ENCODE results near the gene TMPRSS12. TPM values are rescaled to one million over a fixed set of nuclear protein-coding genes. Genes with fewer than 3 reads are reported as not detected.

Gene TMPRSS12
- total RNA-seq, 1 experiment from 2014 or later, result not detected

DNA sequence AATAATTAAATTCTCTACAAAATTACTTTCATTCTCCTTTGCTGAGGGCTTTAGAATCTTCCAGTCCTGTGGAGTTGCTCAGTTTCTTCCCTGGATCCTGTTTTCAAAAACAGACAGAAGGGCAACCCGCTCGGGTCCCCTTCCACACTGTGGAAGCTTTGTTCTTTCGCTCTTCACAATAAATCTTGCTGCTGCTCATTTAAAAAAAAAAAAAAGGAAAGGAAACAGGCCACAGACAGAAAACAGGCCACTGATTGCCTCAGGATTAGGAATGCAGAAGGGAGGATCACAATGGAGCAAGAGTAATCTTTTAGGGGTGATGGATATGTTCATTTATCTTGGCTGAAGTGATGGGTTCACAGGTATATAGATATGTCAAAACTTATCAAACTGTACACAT is 80.1 kb downstream of the TMPRSS12 start:
- peaks cover 48% of the 10 kb centered on the region for H3K4me1 ChIP-seq (ENCODE audit: insufficient read depth, low read length, poor library complexity, severe bottlenecking)
- TF ChIP-seq, protein P1, sequence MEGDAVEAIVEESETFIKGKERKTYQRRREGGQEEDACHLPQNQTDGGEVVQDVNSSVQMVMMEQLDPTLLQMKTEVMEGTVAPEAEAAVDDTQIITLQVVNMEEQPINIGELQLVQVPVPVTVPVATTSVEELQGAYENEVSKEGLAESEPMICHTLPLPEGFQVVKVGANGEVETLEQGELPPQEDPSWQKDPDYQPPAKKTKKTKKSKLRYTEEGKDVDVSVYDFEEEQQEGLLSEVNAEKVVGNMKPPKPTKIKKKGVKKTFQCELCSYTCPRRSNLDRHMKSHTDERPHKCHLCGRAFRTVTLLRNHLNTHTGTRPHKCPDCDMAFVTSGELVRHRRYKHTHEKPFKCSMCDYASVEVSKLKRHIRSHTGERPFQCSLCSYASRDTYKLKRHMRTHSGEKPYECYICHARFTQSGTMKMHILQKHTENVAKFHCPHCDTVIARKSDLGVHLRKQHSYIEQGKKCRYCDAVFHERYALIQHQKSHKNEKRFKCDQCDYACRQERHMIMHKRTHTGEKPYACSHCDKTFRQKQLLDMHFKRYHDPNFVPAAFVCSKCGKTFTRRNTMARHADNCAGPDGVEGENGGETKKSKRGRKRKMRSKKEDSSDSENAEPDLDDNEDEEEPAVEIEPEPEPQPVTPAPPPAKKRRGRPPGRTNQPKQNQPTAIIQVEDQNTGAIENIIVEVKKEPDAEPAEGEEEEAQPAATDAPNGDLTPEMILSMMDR (conservative IDR thresholded peaks at IDR 0.05; ENCODE audit: low read depth, low read length), result no peak
- no peak for TF ChIP-seq EZH2 (IDR thresholded peaks at IDR 0.05; ENCODE audit: borderline replicate concordance, low read depth, low read length, poor library complexity, severe bottlenecking)
- no peaks in the 10 kb centered on the region for H3K27me3 ChIP-seq (replicated peaks; ENCODE audit: insufficient read depth, low read depth, low read length, poor library complexity)
- H3K36me3 ChIP-seq (ENCODE audit: insufficient read depth, low read length, poor library complexity, severe bottlenecking), result no peaks in the 10 kb centered on the region
- ChIA-PET POLR2A (ENCODE audit: low non-redundant PET) (no interaction called here), CTCF (no interaction called here)
- H3K9me3 ChIP-seq (ENCODE audit: low read depth, low read length, poor library complexity, severe bottlenecking), result no peaks in the 10 kb centered on the region
- H3K27ac ChIP-seq (ENCODE audit: low read depth, low read length, poor library complexity, severe bottlenecking), result no peak overlapping the region
- DNase-seq (ENCODE audit: low spot score), result no peak
- intact Hi-C loops (cut with micrococcal nuclease; ENCODE audit: unreplicated experiment), result no loop called here
- no peak overlapping the region for H3K4me3 ChIP-seq (ENCODE audit: low read depth, low read length, poor library complexity, severe bottlenecking)
- no TSS peak for BruUV-seq (replicated peaks)

- no TSS peak for BruUV-seq (replicated peaks)
- CTCF ChIA-PET, result no interaction called here
Observed at GRCh38 chr12:50923361-50924130, 80.8 kb downstream of the TMPRSS12 start.

DNA sequence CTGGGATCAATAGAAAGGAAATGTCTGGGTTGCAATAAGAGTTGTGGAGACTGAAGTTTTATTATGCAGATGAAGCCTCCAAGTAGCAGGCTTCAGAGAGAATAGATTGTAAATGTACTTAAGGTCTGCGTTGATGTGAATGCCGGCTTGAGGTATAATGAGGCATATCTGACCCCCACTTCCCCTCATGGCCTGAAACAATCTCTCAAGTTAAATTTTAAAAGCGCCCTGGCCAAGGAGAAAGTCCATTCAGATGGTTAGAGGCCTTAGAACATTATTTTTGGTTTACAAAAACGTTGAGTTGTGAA is 81.4 kb downstream of the TMPRSS12 start:
- no TSS peak for BruUV-seq (replicated peaks)

More at GRCh38 chr12:50923361-50924130, 80.8 kb downstream of the TMPRSS12 start:
- Histone ChIP-seq H3K27me3 (replicated peaks; ENCODE audit: insufficient read depth, low read depth, low read length, poor library complexity) (no peaks in the 10 kb centered on the region), H3K9me3 (ENCODE audit: low read depth, low read length, poor library complexity, severe bottlenecking) (no peaks in the 10 kb centered on the region), H3K4me3 (ENCODE audit: low read depth, low read length, poor library complexity, severe bottlenecking) (peak overlapping the region; percentile 59), H3K4me1 (ENCODE audit: insufficient read depth, low read length, poor library complexity, severe bottlenecking) (peaks cover 48% of the 10 kb centered on the region), H3K36me3 (ENCODE audit: insufficient read depth, low read length, poor library complexity, severe bottlenecking) (no peaks in the 10 kb centered on the region), H3K27ac (ENCODE audit: low read depth, low read length, poor library complexity, severe bottlenecking) (peak overlapping the region; percentile 72)
- TF ChIP-seq, protein P1 (conservative IDR thresholded peaks at IDR 0.05; ENCODE audit: low read depth, low read length), result no peak
- TF ChIP-seq EZH2 (IDR thresholded peaks at IDR 0.05; ENCODE audit: borderline replicate concordance, low read depth, low read length, poor library complexity, severe bottlenecking), result no peak
- intact Hi-C loops (cut with micrococcal nuclease; ENCODE audit: unreplicated experiment), result no loop called here
- POLR2A ChIA-PET (ENCODE audit: low non-redundant PET), result no interaction called here
- DNase-seq (ENCODE audit: low spot score), result no peak

More for the DNA sequence above, 81.4 kb downstream of the TMPRSS12 start:
- H3K9me3 ChIP-seq (ENCODE audit: low read depth, low read length, poor library complexity, severe bottlenecking), result no peaks in the 10 kb centered on the region
- peaks cover 48% of the 10 kb centered on the region for H3K4me1 ChIP-seq (ENCODE audit: insufficient read depth, low read length, poor library complexity, severe bottlenecking)
- intact Hi-C loops (cut with micrococcal nuclease; ENCODE audit: unreplicated experiment), result no loop called here
- H3K36me3 ChIP-seq (ENCODE audit: insufficient read depth, low read length, poor library complexity, severe bottlenecking), result no peaks in the 10 kb centered on the region
- peak overlapping the region; percentile 59 for H3K4me3 ChIP-seq (ENCODE audit: low read depth, low read length, poor library complexity, severe bottlenecking)
- H3K27me3 ChIP-seq (replicated peaks; ENCODE audit: insufficient read depth, low read depth, low read length, poor library complexity), result no peaks in the 10 kb centered on the region
- POLR2A ChIA-PET (ENCODE audit: low non-redundant PET), result no interaction called here
- CTCF ChIA-PET, result no interaction called here
- peak overlapping the region; percentile 72 for H3K27ac ChIP-seq (ENCODE audit: low read depth, low read length, poor library complexity, severe bottlenecking)
- no peak for DNase-seq (ENCODE audit: low spot score)
- TF ChIP-seq EZH2 (IDR thresholded peaks at IDR 0.05; ENCODE audit: borderline replicate concordance, low read depth, low read length, poor library complexity, severe bottlenecking), result no peak
- TF ChIP-seq, protein P1 (conservative IDR thresholded peaks at IDR 0.05; ENCODE audit: low read depth, low read length), result no peak
